ENCODE data around the gene TRIM14. TPM values are rescaled to one million over a fixed set of nuclear protein-coding genes. Genes with fewer than 3 reads are reported as not detected.

The TRIM14 gene
- total and polyA plus RNA-seq, 2 of the 13 experiments (the other 11 are each of a cell fraction or from before 2014, with no cell fraction given) = 9.2 to 13.0 TPM

DNA sequence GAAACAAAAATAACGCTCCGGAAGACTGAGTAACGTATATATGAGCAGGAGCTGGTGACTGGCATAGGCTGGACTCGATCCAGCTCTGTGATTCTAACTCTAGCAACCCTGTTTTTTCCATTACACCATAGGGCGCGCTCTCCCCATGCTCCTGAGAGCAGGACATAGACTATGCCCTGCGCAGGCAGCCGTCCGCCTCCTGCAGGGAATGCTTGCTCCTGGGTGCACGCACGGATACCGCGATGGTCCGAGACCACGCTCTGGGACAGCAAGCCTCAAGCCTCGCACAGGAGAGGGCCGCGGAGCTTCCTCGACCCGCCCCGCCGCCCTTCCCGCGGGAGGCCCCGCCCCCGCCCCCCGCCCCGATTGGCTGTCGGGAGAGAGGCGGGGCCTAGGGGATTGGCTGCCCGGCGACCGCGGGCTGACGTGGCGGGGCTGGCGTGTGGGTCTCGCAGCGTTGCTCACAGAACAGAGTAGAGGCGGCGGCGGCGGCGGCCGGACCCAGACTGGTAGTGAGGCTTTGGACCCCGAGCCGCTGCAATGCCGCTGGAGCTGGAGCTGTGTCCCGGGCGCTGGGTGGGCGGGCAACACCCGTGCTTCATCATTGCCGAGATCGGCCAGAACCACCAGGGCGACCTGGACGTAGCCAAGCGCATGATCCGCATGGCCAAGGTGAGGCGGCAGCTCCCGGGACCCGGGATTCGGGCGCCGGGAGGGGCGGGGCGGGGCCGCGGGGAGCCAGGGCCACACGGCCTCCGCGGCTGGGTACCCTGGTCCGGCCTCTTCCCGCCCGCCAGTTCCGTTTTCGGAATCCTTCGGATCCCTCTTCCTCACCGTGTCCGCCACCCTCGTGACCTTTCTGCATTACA, 62.5 kb downstream of the TRIM14 start, which contains the start of gene NANS (continued):
- TF ChIP-seq, protein P1, sequence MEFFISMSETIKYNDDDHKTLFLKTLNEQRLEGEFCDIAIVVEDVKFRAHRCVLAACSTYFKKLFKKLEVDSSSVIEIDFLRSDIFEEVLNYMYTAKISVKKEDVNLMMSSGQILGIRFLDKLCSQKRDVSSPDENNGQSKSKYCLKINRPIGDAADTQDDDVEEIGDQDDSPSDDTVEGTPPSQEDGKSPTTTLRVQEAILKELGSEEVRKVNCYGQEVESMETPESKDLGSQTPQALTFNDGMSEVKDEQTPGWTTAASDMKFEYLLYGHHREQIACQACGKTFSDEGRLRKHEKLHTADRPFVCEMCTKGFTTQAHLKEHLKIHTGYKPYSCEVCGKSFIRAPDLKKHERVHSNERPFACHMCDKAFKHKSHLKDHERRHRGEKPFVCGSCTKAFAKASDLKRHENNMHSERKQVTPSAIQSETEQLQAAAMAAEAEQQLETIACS (CRISPR knock-in tag; IDR thresholded peaks at IDR 0.05) = no peak
- no peak; the same call in 1 of the 2 replicates for TF ChIP-seq ZNF225 (CRISPR knock-in tag; IDR thresholded peaks at IDR 0.05)
- no peak for TF ChIP-seq JDP2 (CRISPR knock-in tag; IDR thresholded peaks at IDR 0.05; ENCODE audit: borderline replicate concordance)
- peak; percentile 85 for TF ChIP-seq SAP130 (CRISPR knock-in tag; IDR thresholded peaks at IDR 0.05; ENCODE audit: low read depth)
- TF ChIP-seq, protein P2, sequence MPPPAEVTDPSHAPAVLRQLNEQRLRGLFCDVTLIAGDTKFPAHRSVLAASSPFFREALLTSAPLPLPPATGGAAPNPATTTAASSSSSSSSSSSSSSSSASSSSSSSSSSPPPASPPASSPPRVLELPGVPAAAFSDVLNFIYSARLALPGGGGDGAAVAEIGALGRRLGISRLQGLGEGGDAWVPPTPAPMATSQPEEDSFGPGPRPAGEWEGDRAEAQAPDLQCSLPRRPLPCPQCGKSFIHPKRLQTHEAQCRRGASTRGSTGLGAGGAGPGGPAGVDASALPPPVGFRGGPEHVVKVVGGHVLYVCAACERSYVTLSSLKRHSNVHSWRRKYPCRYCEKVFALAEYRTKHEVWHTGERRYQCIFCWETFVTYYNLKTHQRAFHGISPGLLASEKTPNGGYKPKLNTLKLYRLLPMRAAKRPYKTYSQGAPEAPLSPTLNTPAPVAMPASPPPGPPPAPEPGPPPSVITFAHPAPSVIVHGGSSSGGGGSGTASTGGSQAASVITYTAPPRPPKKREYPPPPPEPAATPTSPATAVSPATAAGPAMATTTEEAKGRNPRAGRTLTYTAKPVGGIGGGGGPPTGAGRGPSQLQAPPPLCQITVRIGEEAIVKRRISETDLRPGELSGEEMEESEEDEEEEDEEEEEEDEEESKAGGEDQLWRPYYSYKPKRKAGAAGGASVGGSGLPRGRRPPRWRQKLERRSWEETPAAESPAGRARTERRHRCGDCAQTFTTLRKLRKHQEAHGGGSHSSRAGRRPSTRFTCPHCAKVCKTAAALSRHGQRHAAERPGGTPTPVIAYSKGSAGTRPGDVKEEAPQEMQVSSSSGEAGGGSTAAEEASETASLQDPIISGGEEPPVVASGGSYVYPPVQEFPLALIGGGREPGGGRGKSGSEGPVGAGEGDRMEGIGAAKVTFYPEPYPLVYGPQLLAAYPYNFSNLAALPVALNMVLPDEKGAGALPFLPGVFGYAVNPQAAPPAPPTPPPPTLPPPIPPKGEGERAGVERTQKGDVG (CRISPR knock-in tag; IDR thresholded peaks at IDR 0.05; ENCODE audit: borderline replicate concordance) = no peak
- TF ChIP-seq, protein P3, sequence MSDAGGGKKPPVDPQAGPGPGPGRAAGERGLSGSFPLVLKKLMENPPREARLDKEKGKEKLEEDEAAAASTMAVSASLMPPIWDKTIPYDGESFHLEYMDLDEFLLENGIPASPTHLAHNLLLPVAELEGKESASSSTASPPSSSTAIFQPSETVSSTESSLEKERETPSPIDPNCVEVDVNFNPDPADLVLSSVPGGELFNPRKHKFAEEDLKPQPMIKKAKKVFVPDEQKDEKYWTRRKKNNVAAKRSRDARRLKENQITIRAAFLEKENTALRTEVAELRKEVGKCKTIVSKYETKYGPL (CRISPR knock-in tag; IDR thresholded peaks at IDR 0.05) = 0 out of 2 replicates have a peak, but pooled peaks have one; percentile 42
- TF ChIP-seq, protein P4, sequence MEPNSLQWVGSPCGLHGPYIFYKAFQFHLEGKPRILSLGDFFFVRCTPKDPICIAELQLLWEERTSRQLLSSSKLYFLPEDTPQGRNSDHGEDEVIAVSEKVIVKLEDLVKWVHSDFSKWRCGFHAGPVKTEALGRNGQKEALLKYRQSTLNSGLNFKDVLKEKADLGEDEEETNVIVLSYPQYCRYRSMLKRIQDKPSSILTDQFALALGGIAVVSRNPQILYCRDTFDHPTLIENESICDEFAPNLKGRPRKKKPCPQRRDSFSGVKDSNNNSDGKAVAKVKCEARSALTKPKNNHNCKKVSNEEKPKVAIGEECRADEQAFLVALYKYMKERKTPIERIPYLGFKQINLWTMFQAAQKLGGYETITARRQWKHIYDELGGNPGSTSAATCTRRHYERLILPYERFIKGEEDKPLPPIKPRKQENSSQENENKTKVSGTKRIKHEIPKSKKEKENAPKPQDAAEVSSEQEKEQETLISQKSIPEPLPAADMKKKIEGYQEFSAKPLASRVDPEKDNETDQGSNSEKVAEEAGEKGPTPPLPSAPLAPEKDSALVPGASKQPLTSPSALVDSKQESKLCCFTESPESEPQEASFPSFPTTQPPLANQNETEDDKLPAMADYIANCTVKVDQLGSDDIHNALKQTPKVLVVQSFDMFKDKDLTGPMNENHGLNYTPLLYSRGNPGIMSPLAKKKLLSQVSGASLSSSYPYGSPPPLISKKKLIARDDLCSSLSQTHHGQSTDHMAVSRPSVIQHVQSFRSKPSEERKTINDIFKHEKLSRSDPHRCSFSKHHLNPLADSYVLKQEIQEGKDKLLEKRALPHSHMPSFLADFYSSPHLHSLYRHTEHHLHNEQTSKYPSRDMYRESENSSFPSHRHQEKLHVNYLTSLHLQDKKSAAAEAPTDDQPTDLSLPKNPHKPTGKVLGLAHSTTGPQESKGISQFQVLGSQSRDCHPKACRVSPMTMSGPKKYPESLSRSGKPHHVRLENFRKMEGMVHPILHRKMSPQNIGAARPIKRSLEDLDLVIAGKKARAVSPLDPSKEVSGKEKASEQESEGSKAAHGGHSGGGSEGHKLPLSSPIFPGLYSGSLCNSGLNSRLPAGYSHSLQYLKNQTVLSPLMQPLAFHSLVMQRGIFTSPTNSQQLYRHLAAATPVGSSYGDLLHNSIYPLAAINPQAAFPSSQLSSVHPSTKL (CRISPR knock-in tag; IDR thresholded peaks at IDR 0.05) = 0 out of 2 replicates have a peak, but pooled peaks have one; percentile 5
- TF ChIP-seq, protein P5, sequence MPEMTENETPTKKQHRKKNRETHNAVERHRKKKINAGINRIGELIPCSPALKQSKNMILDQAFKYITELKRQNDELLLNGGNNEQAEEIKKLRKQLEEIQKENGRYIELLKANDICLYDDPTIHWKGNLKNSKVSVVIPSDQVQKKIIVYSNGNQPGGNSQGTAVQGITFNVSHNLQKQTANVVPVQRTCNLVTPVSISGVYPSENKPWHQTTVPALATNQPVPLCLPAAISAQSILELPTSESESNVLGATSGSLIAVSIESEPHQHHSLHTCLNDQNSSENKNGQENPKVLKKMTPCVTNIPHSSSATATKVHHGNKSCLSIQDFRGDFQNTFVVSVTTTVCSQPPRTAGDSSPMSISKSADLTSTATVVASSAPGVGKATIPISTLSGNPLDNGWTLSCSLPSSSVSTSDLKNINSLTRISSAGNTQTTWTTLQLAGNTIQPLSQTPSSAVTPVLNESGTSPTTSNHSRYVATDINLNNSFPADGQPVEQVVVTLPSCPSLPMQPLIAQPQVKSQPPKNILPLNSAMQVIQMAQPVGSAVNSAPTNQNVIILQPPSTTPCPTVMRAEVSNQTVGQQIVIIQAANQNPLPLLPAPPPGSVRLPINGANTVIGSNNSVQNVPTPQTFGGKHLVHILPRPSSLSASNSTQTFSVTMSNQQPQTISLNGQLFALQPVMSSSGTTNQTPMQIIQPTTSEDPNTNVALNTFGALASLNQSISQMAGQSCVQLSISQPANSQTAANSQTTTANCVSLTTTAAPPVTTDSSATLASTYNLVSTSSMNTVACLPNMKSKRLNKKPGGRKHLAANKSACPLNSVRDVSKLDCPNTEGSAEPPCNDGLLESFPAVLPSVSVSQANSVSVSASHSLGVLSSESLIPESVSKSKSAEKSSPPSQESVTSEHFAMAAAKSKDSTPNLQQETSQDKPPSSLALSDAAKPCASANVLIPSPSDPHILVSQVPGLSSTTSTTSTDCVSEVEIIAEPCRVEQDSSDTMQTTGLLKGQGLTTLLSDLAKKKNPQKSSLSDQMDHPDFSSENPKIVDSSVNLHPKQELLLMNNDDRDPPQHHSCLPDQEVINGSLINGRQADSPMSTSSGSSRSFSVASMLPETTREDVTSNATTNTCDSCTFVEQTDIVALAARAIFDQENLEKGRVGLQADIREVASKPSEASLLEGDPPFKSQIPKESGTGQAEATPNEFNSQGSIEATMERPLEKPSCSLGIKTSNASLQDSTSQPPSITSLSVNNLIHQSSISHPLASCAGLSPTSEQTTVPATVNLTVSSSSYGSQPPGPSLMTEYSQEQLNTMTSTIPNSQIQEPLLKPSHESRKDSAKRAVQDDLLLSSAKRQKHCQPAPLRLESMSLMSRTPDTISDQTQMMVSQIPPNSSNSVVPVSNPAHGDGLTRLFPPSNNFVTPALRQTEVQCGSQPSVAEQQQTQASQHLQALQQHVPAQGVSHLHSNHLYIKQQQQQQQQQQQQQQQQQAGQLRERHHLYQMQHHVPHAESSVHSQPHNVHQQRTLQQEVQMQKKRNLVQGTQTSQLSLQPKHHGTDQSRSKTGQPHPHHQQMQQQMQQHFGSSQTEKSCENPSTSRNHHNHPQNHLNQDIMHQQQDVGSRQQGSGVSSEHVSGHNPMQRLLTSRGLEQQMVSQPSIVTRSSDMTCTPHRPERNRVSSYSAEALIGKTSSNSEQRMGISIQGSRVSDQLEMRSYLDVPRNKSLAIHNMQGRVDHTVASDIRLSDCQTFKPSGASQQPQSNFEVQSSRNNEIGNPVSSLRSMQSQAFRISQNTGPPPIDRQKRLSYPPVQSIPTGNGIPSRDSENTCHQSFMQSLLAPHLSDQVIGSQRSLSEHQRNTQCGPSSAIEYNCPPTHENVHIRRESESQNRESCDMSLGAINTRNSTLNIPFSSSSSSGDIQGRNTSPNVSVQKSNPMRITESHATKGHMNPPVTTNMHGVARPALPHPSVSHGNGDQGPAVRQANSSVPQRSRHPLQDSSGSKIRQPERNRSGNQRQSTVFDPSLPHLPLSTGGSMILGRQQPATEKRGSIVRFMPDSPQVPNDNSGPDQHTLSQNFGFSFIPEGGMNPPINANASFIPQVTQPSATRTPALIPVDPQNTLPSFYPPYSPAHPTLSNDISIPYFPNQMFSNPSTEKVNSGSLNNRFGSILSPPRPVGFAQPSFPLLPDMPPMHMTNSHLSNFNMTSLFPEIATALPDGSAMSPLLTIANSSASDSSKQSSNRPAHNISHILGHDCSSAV (CRISPR knock-in tag; IDR thresholded peaks at IDR 0.05; ENCODE audit: borderline replicate concordance) = no peak
- peak; percentile 96 for TF ChIP-seq CHD2 (IDR thresholded peaks at IDR 0.05; ENCODE audit: low read depth, low read length)
- TF ChIP-seq KDM6A (CRISPR knock-in tag; IDR thresholded peaks at IDR 0.05; ENCODE audit: low read depth) = no peak

All from HepG2 (cell line).